OCI-M2 (cell line): Measurements from ENCODE around the gene COX5B.

Source experiments
- DNase-seq: peaks from one replicate; lab custom pipeline; 2025; ENCODE audit not compliant: unreplicated experiment; lab: John Stamatoyannopoulos, UW

The COX5B gene

DNA sequence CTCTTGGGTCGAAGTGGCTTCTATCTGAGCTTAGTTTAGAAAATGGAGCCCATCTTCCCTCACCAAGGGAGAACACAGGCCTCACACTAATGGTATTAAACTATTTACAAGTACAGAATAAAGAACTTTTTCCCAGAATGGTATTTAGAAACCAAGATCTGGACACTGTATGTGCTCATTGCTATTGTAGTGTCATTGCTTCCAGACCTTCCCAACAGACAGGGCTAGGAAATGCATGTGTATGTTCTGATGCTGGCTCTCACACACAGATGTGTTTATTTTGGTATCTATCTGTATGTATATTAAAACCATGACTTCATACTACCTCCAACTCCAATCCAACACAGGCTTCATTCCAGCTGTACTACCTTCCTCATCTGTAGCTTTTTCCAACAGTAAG is 8.0 kb downstream of the COX5B start:
- no peak for DNase-seq

DNA sequence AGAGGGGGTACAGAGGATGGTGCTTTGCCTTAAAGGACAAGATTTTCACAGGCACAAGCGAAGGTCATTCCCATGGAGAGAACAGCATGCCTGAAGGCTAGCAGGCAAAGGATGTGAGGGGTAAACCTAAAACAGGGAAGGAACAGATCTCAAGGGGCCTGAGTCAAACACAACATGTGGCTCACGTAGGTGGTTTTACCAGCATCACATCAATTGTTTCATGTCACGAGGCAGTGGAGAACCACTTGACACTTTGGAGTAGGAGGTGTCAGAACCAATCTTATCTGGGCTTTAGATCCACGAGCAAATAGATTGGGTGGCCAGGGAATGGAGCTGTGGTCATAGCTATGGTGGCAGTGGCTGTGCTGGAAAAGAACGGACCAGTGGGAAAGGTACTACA is 8.4 kb downstream of the COX5B start:
- DNase-seq = no peak

DNA sequence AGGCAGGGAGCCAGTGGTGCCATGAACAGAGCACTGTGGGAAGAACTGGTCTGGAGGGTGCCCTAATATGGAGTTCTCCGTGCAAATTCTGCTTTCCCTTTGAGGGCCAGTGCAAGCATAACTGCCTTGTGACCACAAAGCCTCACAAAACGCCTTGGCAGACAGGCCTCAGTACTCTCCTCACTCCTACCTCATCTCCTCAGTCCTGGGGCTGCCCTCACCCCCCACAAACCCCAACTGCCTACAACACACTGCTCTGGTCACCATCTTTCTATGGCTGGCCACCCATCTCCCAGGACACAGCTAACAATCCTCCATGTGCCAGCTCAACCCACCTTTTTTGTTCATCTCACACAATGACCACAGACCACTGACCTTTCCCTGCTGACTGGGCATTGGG is 8.9 kb downstream of the COX5B start:
- no peak for DNase-seq

DNA sequence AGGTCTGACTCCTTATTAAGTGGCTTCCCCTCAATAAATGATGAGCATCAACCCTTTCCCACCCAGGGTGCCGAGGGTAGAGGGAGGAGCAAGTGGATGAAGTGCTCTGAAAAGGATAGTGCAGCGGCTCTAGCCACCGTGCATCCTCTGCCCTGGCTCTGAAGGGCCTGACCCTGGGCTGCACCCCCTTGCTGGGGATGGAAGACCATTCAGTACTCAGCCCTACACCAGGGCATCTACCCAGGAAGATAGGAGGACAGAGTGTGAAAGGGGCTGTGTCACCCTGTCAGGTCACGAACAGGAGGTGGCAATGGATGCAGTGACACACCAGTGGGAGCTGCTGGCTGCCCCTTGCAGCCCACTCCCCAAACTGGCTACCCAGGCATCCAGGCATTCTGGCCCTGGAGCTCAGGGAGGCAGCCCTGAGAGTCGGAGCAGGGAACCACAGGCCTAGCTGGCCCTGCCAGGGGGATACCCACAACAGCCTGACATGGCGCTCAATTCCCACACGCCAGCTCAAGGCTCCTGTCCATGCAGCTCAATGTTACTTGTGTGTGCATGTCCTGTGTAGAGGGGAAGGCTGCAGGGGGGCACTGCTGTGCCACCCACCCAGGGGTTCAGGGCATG is 10.4 kb downstream of the COX5B start:
- no peak for DNase-seq

DNA sequence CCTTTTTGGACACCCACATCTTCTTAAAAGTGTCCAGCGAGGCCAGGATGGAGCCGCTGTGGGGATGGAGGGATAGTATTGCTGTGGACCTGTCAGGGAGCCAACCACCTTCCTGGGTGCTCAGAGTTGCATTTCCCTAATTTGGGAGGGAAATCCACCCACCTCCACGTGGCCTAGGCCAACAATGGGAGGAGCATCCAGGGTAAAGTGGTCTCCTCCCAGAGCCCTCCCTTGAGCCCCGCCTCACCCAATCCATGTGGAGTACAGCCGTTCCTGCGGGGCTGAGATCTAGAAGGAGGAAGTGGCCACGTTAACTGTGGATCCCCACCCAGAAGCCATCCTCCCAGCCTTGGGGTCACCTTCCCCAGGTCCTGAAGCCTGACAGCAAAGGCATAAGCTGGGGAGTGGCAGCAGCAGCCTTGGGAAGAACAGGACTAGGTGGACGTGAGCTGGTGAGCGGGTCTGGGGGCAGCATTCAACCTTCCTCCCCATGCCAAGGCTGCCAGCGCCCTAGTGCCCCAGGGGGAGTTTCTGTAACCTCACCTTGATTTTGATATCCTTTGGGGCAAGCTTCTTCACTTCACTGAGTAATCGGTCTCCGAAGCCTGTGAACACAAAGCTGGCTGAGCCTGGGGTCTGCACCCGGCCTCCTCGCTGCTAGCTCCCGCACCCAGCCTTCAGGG is 11.2 kb downstream of the COX5B start:
- no peak for DNase-seq

DNA sequence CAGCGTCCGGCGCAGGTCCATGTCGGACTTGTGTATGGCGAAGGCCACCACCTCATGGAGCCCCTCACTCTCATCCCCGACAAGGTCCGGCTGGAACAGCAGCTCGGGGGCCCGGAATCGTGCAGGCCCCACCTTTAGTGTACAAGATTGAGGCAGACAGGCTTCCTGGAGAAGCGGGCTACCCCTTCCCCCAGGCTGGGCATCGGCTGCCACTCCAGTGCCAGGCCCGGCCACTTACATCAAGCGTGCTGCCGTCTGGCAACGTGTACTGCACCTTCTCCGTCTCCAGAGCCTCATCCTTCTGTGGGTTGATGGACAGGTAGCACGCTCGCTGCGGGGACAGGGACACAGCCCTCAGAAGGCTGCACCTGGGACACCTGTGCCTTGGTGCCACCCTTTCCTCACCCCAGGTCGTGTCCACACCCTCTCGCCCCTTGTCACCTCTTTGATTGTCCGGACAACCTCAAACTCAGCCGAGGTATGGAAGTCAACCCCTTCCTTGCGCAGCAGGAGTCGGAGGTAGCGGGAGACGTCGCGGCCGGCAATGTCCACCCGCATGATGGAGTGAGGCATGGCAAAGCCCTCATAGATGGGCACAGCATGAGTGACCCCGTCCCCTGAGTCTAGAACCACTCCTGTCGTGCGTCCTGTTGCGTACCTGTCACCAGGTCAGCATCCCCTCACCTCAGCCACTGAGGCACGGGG is 12.3 kb downstream of the COX5B start:
- no peak for DNase-seq

DNA sequence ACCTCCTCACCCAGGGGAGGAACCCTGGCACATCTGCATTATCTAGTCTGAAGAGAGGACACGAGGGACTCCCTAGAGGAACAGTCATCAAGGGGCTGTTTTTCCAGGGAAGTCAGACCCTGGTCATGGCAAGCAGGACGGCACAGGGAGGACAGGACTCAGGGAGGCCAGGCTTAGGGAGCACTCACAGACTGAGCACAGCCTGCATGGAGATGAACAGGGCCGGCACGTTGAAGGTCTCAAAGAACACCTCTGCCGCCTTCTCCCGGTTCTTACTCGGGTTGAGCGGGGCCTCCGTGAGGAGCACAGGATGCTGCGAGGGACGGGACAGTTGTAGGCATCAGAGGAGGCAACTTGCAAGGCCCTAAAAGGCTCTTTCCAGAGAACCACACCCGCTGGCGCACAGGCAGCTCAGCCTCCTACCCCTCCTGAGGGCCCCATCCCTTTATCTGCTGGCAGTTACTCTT is 12.9 kb downstream of the COX5B start:
- DNase-seq = no peak

DNA sequence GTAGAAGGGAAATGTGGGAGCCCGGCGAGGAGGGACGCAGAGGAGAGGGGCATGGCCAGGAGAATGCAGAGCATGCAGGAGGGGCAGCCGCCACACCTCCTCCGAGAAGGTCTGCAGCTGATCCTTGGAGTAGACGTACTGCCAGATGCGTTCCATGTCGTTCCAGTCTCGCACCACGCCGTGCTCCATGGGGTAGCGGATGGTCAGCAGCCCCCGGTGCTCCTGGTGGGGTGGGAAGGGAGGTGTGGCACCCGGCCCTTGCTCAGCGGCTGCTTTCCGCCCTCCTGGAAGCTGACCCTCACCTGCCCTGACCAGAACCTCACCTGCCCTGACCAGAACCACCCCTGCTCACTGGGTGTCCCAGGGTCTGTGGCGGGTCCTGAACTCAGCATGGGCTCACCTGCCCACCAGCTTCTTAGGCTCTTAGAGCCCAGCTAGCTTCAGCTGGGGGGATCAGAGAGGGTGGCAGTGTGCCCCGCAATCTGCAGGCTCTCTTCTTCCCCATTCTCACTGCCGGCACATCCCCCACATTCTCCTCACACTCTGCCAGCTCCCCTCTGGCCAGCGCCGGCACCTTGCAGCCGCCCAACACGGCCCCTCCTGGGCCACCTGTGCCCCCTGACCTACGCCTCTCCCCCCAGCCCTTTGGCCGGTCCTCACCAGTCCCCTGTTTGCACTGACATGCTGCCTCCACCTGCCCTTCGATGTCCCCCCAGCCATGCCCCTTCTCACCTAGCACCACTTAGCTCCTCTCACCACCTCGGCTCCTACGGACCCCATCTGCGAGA is 13.6 kb downstream of the COX5B start:
- DNase-seq = no peak

DNA sequence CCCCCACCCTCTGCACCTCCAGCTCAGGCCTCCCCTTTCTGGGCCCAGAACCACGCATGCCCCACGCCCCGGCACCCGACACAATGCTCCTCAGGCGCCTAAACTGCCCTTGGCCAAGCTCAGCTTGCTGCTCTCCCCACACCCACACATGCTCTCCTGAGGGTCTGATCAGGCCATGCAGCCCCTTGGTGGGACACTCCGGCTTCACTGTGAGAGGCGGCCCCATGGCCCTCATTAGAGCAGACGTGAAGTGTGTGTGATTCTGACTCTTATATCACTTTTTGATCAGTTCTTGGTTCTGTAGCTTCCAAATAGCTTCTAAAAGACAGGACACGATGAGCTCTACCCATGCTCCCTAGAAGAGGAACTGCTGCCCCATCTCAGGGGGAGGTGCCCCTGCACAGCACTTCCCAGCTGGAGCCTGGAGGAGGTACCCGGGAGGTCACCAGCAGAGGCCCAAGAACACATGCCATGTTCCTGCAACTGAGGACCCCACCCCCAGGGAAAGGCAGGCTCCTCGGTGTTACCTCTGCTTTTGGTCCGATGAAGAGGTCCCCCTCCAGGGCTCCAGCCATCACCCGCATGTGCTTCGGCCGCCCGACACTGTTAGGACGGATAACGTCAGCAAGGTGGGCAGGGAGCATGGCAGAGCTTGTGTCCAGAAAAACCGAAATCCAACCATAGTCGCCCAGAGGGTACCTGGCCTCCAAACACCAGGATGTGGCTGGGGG is 14.3 kb downstream of the COX5B start:
- DNase-seq = no peak

DNA sequence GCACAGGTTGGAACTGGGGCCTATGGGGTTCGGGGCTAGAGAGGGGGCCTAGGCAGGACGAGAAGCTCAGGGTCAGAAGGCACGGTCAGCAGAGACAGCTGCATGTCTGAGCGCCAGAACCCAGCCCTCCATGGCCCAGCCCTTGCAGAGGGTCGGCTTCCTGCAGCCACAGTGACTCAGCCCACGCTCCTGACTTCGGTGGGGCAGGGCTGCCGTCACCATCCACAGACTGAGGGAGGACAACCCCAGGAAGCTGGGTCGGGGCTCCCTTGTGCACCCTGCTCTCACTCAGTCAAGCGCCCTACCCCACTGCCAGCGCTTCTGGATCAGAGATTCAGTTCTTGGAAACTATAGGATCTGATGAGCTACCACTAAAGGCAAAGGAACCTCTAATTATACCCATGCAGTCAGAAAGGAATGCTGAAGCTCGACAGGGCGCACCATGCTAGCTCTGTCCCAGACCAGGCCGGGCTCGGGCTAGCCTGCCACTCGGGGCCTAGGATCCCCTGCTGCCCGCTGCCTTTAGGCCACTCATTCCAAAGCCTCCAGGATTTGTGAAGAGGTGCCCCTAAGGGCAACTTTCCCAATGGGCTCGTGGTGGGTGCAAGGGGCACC is 15.0 kb downstream of the COX5B start:
- no peak for DNase-seq

DNA sequence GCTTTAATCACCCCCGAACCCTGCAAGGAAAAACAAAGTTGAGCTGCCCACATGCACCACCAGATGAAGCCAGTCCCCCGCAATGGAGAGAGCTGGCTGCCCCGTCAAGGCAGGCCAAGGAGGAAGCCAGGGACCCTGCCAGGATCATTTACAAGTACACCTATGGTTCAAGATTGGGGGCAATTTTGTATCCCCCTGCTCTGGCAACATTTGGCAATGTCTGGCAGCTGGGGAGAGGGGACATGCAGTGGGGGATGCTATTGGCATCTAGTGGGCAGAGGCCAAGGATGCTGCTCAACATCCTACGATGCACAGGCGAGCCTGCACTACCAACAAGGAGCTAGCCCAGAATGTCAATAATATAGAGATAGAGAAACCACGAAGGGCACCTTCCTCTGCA is 16.1 kb downstream of the COX5B start:
- no peak for DNase-seq

DNA sequence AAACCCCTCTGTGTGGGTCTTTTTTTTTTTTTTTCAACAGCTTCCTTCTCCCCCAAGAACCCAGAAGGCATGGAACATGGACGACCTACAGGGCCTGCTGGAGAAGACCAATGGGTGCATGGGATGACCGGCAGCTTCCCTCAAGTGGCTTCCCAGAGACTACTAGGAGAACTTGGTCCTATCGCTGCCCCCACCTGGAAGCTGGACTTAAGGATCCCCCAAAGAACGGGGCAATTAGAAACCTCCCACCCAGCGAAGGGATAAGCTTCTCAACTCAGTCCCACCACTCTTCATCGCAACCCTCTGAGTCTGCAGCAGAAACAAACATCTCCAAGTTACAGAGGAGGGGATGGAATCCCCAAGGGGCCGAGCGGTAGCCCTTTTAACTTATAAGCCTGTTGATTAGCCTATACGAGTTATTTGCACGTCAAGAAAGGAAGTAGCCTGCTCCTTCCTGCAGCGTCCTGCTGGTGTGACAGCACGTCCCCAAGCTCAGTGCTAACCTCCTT is 16.6 kb downstream of the COX5B start:
- DNase-seq = no peak

DNA sequence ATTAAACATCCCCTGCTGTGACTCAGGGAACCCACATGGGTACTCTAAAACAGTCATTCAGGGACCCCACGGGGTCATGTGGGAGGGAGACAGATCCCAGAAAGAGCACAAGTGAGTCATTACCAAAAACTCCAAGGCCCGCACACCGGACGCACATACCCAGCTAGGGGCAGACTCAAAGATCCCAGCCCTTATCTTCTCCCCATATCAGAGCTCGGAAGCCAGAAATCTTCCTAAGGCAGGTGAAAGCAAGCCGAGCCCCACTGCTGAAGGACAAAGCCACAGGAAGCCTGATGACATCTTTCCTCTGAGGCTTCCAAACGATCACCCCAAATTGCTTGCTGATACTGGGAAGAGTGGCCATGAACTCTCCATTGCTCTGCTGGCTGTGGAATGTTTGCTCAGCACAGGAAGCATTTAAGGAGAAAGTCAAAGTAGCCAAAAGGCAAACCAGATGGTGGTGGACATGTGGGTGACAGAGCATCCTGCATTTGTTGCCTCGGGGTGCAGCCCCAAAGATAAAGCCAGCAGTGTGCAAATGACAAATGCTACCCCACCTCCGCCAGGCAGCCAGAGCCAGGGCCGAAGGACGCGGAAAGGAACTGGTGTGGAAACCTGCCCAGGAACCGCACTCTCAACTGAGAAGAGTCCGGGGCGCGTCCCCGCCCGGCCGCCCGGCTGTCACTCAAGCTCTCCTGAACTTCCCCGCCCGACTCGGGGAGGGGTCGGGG is 17.2 kb downstream of the COX5B start:
- DNase-seq = no peak

DNA sequence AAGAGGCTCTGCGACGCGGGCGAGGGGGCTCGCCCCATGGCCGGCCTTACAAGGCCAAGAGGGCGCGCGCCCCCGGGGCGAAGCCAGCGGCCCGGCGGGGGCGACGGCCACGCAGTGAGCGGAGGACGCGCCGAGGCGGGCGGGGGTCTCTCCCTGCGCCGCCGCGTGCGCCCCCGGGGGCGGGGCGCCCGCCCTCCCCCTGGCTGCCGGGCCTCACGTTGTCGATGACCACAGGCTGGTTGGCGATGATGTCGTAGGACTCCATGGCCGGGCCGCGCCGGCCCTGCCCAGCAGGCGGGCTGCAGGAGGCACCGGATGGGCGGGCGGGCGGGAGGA is 17.7 kb downstream of the COX5B start:
- no peak for DNase-seq

DNA sequence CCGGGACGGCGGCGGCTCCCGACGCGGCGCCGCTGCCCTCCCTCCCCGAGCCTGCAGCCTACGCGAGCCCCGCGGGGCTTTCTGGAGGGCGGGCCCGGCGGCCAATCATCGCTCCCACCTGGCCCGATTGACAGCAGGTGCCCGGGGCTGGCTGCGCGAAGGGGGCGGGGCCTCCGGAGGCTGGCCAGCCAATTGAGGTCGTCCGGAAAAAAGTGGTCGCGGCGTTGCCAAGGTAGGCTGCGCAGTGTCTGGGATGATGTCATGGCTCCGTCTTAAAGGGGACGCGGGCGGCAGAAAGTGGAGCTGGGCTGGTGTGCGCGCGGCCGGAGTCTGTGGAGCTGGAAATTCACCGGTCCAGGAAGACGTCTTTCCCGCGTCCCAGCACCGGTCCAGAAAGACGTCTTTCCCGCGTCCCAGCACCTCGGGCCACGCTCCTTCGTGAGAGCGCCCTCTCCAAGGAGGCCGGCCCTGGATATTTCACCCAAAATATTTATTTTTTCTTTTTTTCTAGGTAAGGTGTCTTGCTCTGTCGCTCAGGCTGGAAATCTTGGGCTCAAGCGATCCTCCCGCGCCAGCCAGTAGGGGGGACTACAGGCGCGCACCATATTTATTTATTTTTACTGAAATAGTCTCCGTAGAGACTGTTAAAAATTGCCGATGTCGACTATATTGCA is 18.2 kb downstream of the COX5B start, which contains the start of gene ACTR1B:
ACTR1B (minus strand) TSS at position 83 of the 674 bp plus-strand sequence. CDS start 154 bp downstream, outside the sequence.
- peak; percentile 61 for DNase-seq

DNA sequence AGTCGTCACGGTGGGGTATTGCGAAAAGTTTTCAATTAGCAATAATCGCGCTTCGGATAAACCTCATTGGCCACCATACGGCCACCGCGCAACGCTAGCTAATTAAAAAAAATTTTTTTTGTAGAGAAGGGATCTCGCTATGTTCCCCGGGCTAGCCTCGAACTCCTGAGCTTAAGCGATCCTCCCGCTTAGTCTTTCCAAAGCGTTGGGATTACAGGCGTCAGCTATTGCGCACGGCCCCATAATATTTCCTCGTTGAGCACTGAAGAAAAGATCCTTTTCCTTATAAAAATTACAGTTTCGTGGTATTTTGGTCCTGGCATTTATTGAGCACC is 18.7 kb downstream of the COX5B start:
- no peak for DNase-seq

DNA sequence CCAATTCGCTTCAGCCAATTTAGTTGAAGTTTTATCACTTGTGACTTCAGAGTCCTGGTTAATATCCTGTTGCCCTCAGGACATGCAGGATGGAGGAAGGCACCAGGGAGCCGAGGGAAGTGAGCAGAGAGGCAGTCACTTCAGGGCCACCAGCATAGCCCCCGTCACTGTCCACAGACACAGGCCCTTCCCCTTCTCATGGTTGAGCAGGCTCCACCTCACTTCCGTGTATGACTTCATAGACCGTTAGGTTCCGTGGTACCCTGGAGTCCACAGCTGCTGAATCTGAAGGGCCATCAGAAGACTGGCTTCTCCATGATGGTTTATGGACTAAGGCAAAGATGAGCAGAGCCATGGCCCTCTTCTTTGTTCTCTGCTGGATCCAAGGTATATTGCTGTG is 23.6 kb downstream of the COX5B start, which contains the start of gene C2orf92:
C2orf92 (plus strand) TSS at position 266 of the 400 bp plus-strand sequence; CDS start at position 342, 76 bp downstream.
- DNase-seq = no peak

DNA sequence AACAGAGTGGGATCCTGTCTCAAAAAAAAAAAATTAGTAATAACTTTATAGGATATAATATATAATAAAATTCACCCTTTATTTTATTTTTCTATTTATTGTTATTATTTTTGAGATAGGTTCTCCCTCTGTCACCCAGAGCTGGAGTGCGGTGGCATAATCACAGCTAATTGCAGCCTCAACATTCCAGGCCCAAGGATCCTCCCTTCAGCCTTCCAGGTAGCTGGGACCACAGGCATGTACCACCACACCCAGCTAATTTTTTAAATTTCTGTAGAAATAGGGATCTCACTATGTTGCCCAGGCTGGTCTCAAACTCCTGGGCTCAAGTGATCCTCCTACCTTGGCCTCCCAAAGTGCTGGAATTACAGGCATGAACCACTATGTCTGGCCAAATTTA is 24.6 kb downstream of the COX5B start:
- no peak for DNase-seq

DNA sequence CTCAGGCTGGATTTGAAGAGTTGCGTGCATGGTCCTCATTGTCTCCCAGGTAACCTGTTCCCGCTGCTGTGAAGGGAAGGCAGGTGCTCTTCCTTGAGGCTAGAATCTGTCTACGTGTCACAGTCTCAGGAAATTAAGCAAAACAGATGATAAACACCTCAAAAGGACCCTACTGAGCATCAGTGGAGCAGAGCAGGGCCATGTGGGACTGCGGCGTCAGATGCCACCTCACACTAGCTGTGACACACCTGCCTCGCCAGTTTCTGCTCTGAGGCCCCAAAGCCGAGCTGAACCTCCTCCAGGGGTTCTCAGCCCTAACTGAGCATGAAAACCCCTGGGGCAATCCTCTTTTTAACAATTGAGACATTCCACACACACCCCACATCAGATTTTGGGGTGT is 25.7 kb downstream of the COX5B start:
- DNase-seq = no peak
